ENCODE measurements around the gene SPAG6.

SPAG6 gene

DNA sequence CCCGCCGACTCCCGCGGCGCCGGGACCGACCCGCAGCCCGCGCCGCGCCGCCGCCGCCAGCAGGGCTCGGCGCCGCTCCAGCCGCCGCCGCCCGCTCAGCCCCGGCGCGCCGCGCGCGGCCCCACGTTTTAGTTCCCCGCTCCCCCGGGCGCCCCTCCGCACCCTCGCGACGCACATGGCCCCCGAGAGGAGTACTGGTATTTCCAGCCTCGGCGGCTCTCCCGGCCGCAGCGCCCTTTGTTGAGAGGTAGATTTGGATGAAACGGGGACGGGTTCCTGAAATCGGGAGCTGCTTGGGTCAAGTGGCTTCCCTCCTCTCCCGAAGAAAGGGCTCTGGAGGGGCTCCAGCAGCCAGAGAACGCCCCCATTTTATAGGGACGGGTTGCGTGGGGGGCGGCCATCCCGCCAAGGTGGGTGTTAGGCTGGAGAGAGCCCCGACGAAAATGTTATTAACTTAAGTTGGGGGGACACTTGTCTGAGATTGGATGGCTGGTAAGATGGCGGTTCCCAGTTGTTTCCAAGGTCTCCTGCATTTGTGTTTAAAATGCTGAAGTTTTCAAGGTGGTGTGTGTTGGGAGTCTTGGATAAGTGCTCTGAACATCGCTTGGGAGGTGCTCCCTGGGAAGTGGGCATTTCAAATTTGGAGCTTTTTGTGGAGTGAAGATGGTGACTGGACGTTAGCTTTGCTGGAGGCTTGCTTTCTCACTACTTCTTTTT is 23.2 kb upstream of the SPAG6 start:
- no peak for DNase-seq (ENCODE audit: low read depth, low spot score)

DNA sequence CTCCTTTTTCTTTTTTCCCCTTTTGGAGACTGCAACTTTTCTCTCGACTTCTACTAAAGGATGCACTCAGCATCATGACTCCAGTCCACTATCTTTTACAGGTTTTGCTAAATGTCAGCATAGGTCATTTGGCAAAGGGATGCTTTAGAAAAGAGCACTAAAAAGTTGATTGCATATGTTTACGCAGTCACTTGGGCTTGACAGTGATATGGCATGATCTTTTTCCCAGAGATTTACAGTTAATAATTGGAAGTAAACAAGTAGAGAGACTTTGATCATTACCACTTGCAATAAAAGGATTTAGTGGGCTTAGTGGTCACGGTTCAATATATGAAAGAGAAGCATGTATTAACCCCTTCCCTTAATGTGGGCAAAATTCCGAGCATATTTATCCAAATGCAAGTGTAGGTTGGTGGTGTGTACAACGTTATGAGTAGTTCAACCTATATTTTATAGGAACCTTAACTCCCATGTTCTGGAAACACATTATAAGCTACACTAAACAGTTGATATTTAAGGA is 22.6 kb upstream of the SPAG6 start:
- no peak for DNase-seq (ENCODE audit: low read depth, low spot score)

GRCh38 chr10:22323538-22324305 is 21.6 kb upstream of the SPAG6 start:
- no peak for DNase-seq (ENCODE audit: low read depth, low spot score)

GRCh38 chr10:22324413-22324812 is 20.9 kb upstream of the SPAG6 start:
- DNase-seq (ENCODE audit: low read depth, low spot score) = no peak

DNA sequence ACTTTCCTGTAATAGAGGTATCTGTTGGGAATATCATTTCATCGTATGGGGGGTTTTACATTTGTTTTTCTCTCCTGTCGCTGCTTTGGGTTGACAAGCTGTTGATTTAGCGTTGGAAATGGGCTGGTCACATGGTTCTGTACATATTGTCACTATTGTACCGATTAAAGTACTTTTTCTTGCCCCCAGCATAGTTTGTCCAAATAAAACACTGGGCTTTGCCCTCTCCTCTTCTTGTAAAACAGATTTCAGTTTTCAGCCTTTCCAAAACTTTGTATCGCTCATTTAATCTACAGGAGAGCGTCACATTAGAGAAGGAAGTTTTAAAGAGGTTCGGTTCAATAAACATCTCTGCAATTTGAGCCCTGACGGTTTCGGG is 20.4 kb upstream of the SPAG6 start:
- DNase-seq (ENCODE audit: low read depth, low spot score) = no peak

- DNase-seq (ENCODE audit: low read depth, low spot score) = no peak
Observed at GRCh38 chr10:22325272-22326144, 19.8 kb upstream of the SPAG6 start.

DNA sequence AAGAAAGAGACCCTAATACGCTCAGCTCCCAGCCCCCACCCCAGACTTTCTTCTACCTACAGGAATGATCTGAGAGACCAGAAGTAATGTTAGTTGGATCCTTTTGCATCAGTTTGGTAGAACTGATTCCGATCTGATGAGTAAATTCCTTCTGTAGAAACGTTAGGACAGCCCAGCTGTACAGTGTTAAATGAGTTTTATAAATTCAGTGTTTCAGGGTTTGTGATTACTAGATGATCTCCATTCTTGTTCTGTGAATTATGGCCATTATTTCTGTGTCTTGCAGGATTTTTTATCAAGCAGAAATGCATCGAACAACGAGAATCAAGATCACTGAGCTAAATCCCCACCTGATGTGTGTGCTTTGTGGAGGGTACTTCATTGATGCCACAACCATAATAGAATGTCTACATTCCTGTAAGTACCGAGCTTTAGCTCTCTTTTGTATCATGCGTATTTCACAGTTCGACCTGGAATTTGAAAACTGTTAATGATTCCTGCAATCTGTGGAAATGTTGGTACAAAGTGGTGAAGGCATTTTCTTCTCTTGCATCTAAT is 19.1 kb upstream of the SPAG6 start:
- no peak for DNase-seq (ENCODE audit: low read depth, low spot score)

- no peak for DNase-seq (ENCODE audit: low read depth, low spot score)
Observed at GRCh38 chr10:22329150-22329549, 16.1 kb upstream of the SPAG6 start.

DNA sequence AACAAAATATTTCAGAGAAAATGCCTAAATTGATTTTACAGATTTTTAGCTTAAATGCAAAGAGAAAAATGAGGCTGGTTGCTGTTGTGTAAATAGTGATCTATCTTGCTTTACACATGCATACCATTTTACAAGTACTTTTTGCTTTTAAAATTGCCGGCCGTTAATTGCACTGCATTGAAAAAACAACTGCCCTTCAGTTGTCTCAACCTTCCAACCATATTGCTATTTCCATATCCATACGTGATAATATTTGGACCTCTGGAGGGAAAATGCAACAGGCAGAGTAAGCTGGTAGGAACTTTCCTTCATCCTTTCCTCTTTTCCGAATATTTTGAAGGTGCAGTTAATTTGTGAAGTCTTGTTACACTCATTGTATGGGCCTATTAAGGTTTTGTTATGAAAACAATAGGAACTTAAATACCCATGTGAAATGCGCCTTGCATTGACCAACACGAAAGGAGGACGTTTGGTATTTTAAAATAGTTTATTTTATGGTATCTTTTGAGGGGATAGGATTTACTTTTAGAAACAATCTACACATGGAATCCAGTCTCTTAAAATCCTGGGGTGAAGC is 13.1 kb upstream of the SPAG6 start:
- DNase-seq (ENCODE audit: low read depth, low spot score) = no peak

- no peak for DNase-seq (ENCODE audit: low read depth, low spot score)
Observed at GRCh38 chr10:22333167-22333974, 11.9 kb upstream of the SPAG6 start.

GRCh38 chr10:22333975-22334282 is 11.4 kb upstream of the SPAG6 start:
- DNase-seq (ENCODE audit: low read depth, low spot score) = no peak

- no peak for DNase-seq (ENCODE audit: low read depth, low spot score)
Observed at GRCh38 chr10:22334414-22335172, 10.7 kb upstream of the SPAG6 start.

GRCh38 chr10:22335173-22335933 is 9.9 kb upstream of the SPAG6 start:
- no peak for DNase-seq (ENCODE audit: low read depth, low spot score)

DNA sequence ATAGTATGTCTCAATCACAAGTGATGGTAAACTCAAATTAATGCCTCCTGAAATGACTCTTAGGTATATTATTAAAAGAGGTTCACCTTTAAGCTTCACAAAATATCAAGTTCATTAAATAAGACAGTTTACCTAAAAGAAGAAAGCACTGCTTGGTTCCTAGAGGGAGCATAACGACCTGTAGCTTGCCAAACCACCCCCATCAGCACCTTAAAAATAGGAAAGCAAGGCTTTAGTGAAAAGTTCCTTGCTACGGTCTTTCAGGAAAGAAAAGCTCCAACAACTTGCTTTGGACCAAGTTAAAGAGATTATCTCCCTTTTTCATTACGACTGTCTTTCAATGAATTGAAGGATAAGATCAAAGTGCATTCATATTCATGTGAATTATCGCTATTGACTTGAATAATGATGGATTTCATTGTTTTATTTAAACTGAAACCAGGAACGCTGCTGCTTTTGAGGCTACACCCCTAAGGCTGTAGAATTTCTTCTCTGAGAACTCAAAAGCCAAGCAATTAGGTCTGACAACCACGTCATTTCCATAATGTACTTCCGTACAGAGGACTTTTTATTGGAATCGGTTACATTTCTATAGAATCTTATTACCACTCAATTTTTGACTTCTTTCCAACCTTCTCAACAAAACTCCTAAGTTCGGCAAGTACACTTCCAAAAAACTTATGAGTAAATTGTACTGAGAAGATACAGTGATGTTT is 7.0 kb upstream of the SPAG6 start:
- DNase-seq (ENCODE audit: low read depth, low spot score) = no peak

GRCh38 chr10:22338931-22339330 is 6.4 kb upstream of the SPAG6 start:
- DNase-seq (ENCODE audit: low read depth, low spot score) = no peak

GRCh38 chr10:22339761-22340328 is 5.5 kb upstream of the SPAG6 start:
- DNase-seq (ENCODE audit: low read depth, low spot score) = no peak

GRCh38 chr10:22340329-22341189 is 4.7 kb upstream of the SPAG6 start:
- no peak for DNase-seq (ENCODE audit: low read depth, low spot score)

Measured in iPS DF 19.7 (cell line).